Neural cell (in vitro differentiated cells): ENCODE data around the gene OS9.

Source experiments
- EP300 ChIP-seq: fragments of 450-650 bp; conservative IDR thresholded peaks from 2 replicates; pipeline ENCODE4 v1.6.1; 2014; ENCODE audit warnings: antibody characterized with exemption, mild to moderate bottlenecking, moderate library complexity; ENCODE audit not compliant: poor library complexity, severe bottlenecking
- EZH2 ChIP-seq: fragments of 200-600, 300-800 bp; shearing (Covaris generic), sonication (generic); IDR thresholded peaks from 2 replicates; pipeline ENCODE4 v1.6.1; 2014; ENCODE audit warnings: antibody characterized with exemption, low read length, borderline replicate concordance, mild to moderate bottlenecking; ENCODE audit not compliant: insufficient read depth, poor library complexity, severe bottlenecking
- POLR2AphosphoS5 ChIP-seq: IDR thresholded peaks from 2 replicates; pipeline ENCODE4 v1.6.1; 2012
- RAD21 ChIP-seq: fragments of 450-650 bp; conservative IDR thresholded peaks from 2 replicates; pipeline ENCODE4 v1.6.1; 2014; ENCODE audit warnings: antibody characterized with exemption, mild to moderate bottlenecking, moderate library complexity
- SMC3 ChIP-seq: fragments of 450-650 bp; conservative IDR thresholded peaks from 2 replicates; pipeline ENCODE4 v1.6.1; 2014; ENCODE audit warnings: antibody characterized with exemption, mild to moderate bottlenecking, moderate library complexity; ENCODE audit not compliant: poor library complexity
- TAF1 ChIP-seq: IDR thresholded peaks from 2 replicates; pipeline ENCODE4 v1.6.1; 2012; ENCODE audit warnings: low read depth
- TF ChIP-seq, protein P1 (sequence below): fragments of 450-650 bp; IDR thresholded peaks from 2 replicates; pipeline ENCODE4 v1.5.1; 2014; ENCODE audit warnings: antibody characterized with exemption, mild to moderate bottlenecking, moderate library complexity; ENCODE audit not compliant: poor library complexity, severe bottlenecking

DNA sequence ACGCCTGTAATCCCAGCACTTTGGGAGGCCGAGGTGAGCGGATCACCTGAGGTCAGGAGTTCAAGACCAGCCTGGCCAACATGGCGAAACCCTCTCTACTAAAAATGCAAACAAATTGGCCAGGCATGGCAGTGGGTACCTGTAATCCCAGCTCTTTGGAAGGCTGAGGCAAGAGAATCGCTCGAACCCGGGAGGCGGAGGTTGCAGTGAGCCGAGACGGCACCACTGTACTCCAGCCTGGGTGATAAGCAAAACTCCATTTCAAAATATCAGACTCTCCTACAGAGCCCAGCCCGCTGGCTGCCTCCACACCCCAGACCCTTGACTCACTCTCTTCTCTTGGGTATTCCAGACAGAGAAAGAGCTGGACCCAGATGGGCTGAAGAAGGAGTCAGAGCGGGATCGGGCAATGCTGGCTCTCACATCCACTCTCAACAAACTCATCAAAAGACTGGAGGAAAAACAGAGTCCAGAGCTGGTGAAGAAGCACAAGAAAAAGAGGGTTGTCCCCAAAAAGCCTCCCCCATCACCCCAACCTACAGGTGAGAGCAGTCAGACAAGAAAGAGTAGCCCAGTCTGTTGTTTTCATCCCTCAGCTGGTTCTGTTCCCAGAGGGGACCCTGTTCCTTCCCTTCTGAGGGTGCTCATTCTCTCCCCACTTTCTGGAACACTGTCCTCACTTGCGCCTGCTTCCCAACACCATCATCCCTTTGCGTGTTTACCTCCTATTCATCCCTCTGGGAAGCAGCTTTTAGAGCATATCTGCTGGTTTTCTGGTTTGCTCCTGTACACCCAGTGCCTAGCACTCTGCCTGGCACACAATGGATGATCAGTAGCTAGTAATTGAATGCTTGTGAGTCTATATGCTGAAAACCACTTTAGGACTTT, 25.0 kb downstream of the OS9 start:
- TF ChIP-seq EP300 (no peak), POLR2AphosphoS5 (no peak), SMC3 (no peak), EZH2 (no peak), TAF1 (no peak), RAD21 (no peak)
- TF ChIP-seq, protein P1, sequence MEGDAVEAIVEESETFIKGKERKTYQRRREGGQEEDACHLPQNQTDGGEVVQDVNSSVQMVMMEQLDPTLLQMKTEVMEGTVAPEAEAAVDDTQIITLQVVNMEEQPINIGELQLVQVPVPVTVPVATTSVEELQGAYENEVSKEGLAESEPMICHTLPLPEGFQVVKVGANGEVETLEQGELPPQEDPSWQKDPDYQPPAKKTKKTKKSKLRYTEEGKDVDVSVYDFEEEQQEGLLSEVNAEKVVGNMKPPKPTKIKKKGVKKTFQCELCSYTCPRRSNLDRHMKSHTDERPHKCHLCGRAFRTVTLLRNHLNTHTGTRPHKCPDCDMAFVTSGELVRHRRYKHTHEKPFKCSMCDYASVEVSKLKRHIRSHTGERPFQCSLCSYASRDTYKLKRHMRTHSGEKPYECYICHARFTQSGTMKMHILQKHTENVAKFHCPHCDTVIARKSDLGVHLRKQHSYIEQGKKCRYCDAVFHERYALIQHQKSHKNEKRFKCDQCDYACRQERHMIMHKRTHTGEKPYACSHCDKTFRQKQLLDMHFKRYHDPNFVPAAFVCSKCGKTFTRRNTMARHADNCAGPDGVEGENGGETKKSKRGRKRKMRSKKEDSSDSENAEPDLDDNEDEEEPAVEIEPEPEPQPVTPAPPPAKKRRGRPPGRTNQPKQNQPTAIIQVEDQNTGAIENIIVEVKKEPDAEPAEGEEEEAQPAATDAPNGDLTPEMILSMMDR, result no peak
